ENCODE measurements around the gene NFYC. TPM values are rescaled to one million over a fixed set of nuclear protein-coding genes. Genes with fewer than 3 reads are reported as not detected.

Gene NFYC
- total RNA-seq, 1 donor from 2014 or later = 75.9 TPM

GRCh38 chr1:40734882-40735628 is 43.6 kb downstream of the NFYC start:
- H3K36me3 ChIP-seq = peaks cover 10 to 13% of the 10 kb centered on the region in 2 donors
- no peaks in the 10 kb centered on the region for H3K9me3 ChIP-seq
- intact Hi-C loops (cut with DNase I) = no loop called here
- peaks cover 0 to 10% of the 10 kb centered on the region in 2 donors for H3K4me1 ChIP-seq
- H3K27me3 ChIP-seq = no peaks in the 10 kb centered on the region
- H3K27ac ChIP-seq = no peak overlapping the region
- DNase-seq (ENCODE audit: low spot score in 2 of 2) = no peak
- TF ChIP-seq CTCF (IDR thresholded peaks at IDR 0.05) = no peak
- no peak overlapping the region for H3K4me3 ChIP-seq

DNA sequence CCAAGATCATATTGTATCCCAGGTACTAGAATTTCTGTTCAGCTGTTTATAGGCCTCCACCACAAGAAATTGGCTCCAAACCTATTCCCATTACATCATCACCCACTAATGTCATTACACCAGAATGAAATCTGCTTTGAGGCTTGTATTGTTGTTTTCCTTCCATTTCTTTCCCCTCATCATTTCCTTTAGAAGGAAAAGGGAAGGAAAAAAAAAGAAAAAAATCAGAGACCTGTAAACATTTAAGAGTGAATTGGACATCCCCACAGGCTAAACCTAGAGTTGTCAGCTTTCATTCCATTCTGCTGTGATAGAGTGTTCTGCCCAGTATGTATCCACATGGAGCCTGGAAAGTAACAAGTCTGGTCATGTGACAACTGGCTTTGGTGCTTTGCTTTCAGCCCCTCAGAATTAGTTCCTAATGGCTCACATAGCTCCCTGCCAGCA is 44.6 kb downstream of the NFYC start:
- peaks cover 10 to 13% of the 10 kb centered on the region in 2 donors for H3K36me3 ChIP-seq
- H3K27ac ChIP-seq = peak overlapping the region; percentile 46 to 59

DNA sequence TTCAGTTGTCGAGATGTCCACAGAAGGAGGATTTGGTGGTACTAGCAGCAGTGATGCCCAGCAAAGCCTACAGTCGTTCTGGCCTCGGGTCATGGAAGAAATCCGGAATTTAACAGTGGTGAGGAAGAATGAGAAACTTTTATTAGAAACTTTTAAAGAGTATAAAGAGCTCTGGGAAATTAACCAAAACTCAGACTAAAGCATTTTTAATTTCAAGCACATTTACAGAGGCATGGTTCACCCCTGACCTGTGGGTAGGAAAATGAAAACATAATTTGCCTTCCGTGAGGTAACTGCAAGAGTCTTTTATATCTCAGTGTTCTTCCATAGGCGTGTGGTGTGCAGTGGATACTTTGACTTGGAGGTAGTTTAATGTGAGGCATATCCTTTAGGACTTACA is 47.3 kb downstream of the NFYC start:
- Histone ChIP-seq H3K27me3 (no peaks in the 10 kb centered on the region), H3K4me1 (peaks cover 5 to 8% of the 10 kb centered on the region in 2 donors), H3K4me3 (no peak overlapping the region), H3K27ac (peak overlapping the region in 1 of 2 donors; percentile 36), H3K36me3 (peaks cover 15 to 18% of the 10 kb centered on the region in 2 donors), H3K9me3 (no peaks in the 10 kb centered on the region)
- TF ChIP-seq CTCF (IDR thresholded peaks at IDR 0.05) = no peak
- no peak for DNase-seq (ENCODE audit: low spot score in 2 of 2)
- intact Hi-C loops (cut with DNase I) = no loop called here

More for the DNA sequence above, 44.6 kb downstream of the NFYC start:
- Histone ChIP-seq H3K4me3 (no peak overlapping the region), H3K27me3 (no peaks in the 10 kb centered on the region), H3K4me1 (peaks cover 3 to 10% of the 10 kb centered on the region in 2 donors), H3K9me3 (no peaks in the 10 kb centered on the region)
- DNase-seq (ENCODE audit: low spot score in 2 of 2) = no peak
- TF ChIP-seq CTCF (IDR thresholded peaks at IDR 0.05) = no peak
- intact Hi-C loops (cut with DNase I) = no loop called here

DNA sequence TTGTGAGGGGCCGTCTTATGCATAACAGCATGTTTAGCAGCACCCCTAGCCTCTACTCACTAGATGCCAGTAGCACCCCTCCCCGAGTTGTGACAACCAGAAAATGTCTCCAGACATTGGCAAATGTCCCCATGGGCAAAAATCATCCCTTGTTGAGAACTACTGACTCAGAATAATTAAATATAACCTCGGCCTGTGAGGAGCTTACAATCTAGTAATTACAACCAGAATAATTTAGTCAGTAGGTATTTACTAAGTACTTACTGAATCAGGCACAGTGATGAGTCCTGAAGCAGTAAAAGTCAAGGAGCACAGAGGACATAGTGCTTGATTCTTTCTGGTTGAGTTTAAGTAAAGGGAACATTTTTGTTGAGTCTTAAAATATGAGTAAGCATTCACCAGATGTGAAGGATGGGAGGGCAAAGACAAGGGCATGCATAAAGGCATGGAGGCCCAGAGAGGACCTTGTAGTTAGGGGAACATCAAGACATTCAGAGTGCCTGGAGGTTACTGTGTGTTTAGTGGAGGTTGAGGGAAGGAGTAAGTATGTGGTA is 48.0 kb downstream of the NFYC start:
- H3K27ac ChIP-seq = peak overlapping the region; percentile 14 to 36
- intact Hi-C loops (cut with DNase I) = no loop called here
- H3K9me3 ChIP-seq = no peaks in the 10 kb centered on the region
- H3K36me3 ChIP-seq = peaks cover 15 to 18% of the 10 kb centered on the region in 2 donors
- DNase-seq (ENCODE audit: low spot score in 2 of 2) = no peak
- H3K27me3 ChIP-seq = no peaks in the 10 kb centered on the region
- peaks cover 5 to 8% of the 10 kb centered on the region in 2 donors for H3K4me1 ChIP-seq
- TF ChIP-seq CTCF (IDR thresholded peaks at IDR 0.05) = no peak
- H3K4me3 ChIP-seq = no peak overlapping the region

DNA sequence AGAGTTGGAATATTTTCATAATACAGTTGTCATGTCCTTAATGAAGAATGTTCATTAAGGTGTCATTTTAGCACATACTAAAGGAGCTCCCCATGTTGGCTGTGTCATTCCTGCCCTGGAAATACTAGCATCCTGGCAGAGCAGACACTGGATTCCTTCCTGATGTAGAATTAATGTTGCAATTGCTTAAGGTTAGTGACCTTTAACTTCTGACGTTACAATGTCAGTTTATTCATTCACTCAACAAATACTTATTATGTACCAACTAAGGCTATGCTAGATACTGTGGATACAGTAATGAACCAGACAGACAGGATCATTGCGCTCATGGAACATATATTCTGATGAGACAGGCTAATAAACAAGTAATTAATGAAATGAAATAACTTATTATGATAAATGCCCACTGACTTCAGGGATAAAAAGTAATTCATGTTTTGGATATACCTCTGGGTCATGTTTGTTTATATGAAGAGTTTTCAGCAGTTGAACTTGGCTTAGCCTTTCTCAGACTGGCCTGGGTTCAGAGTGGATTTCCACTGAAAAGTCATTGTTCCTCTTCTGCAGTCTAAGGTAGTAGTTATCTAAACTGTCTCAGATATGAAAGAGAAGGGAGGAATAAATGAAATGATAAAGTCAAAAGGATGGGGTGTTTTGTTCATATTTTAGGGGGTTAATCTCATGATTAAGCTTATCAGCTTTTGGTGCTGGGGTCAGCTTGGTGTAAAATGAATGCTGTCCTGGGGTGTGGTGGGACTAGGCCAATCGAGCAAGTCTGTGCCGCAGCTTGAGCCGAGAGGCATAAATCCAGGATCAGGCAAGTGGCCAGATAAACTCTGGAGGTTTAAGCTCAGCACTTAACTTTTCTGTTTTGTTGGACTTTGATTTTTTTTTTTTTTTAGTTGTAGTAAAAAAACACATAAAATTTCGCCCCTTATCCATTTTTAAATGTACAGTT is 48.8 kb downstream of the NFYC start:
- Histone ChIP-seq H3K4me1 (peaks cover 5 to 8% of the 10 kb centered on the region in 2 donors), H3K36me3 (peaks cover 15 to 18% of the 10 kb centered on the region in 2 donors), H3K9me3 (no peaks in the 10 kb centered on the region), H3K4me3 (no peak overlapping the region), H3K27ac (peak overlapping the region; percentile 14 to 36), H3K27me3 (no peaks in the 10 kb centered on the region)
- no peak for DNase-seq (ENCODE audit: low spot score in 2 of 2)
- intact Hi-C loops (cut with DNase I) = no loop called here
- no peak for TF ChIP-seq CTCF (IDR thresholded peaks at IDR 0.05)
